Endothelial cell (in vitro differentiated cells): ENCODE data around the gene COL25A1. TPM values are rescaled to one million over a fixed set of nuclear protein-coding genes. Genes with fewer than 3 reads are reported as not detected.
A peak's percentile ranks its signal among the peaks of the same experiment; 100 is the strongest.

Experiments used
- DNase-seq: peaks from one replicate; pipeline ENCODE4 v3.0.0; 2021; ENCODE audit warnings: low spot score
- H3K27ac Mint-ChIP-seq: one replicate; pipeline ENCODE4 v1.8.0; 2021; ENCODE audit warnings: mixed read lengths, inconsistent platforms; ENCODE audit not compliant: unreplicated experiment
- H3K27me3 Mint-ChIP-seq: one replicate; pipeline ENCODE4 v1.8.0; 2021; ENCODE audit warnings: mild to moderate bottlenecking, moderate library complexity, mixed read lengths, inconsistent platforms; ENCODE audit not compliant: unreplicated experiment
- H3K36me3 Mint-ChIP-seq: one replicate; pipeline ENCODE4 v1.8.0; 2021; ENCODE audit warnings: mild to moderate bottlenecking, low read depth, mixed read lengths, inconsistent platforms; ENCODE audit not compliant: unreplicated experiment
- H3K4me1 Mint-ChIP-seq: one replicate; pipeline ENCODE4 v1.8.0; 2021; ENCODE audit warnings: mild to moderate bottlenecking, mixed read lengths, inconsistent platforms; ENCODE audit not compliant: unreplicated experiment
- H3K4me3 Mint-ChIP-seq: one replicate; pipeline ENCODE4 v1.8.0; 2021; ENCODE audit warnings: mild to moderate bottlenecking, mixed read lengths, inconsistent platforms; ENCODE audit not compliant: unreplicated experiment
- H3K9me3 Mint-ChIP-seq: one replicate; pipeline ENCODE4 v1.8.0; 2021; ENCODE audit warnings: mixed read lengths, inconsistent platforms; ENCODE audit not compliant: unreplicated experiment
- total RNA-seq: library from RNA; stranded (reverse); fragmentation: NEBNext Ultra II Directional; extraction: Animal tissue kit (Norgen Biotek cat#: 25700); gene quantifications from one replicate; pipeline ENCODE4 v1.2.1, GENCODE V29; 2021; ENCODE audit not compliant: unreplicated experiment
- TF ChIP-seq, protein P1 (sequence below): fragments of 200-600 bp; sonication (generic); IDR thresholded peaks from one replicate; pipeline ENCODE4 v1.5.0; 2021; ENCODE audit warnings: antibody characterized with exemption; ENCODE audit not compliant: unreplicated experiment

COL25A1 gene
- total RNA-seq, 1 donor from 2014 or later, result 22.7 TPM

DNA sequence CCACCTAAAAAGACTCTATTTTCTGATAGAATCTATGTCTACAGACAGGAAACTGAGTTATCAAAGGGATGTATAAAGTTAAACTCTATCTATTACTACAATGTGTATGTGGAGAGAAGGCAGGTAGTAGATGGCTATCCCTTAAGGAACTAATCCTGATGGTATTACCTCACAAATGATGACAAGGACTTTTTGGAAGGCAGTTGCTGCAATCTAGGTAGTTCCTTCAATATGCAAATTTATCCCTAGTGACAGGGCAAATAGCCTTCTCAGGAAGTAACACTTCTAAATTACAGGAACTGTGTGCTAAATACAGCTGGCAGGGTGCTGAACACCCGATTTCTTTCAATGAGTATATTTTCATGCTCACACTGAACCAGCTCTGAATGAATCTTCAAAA is 177.4 kb downstream of the COL25A1 start:
- no peak for DNase-seq
- TF ChIP-seq, protein P1, sequence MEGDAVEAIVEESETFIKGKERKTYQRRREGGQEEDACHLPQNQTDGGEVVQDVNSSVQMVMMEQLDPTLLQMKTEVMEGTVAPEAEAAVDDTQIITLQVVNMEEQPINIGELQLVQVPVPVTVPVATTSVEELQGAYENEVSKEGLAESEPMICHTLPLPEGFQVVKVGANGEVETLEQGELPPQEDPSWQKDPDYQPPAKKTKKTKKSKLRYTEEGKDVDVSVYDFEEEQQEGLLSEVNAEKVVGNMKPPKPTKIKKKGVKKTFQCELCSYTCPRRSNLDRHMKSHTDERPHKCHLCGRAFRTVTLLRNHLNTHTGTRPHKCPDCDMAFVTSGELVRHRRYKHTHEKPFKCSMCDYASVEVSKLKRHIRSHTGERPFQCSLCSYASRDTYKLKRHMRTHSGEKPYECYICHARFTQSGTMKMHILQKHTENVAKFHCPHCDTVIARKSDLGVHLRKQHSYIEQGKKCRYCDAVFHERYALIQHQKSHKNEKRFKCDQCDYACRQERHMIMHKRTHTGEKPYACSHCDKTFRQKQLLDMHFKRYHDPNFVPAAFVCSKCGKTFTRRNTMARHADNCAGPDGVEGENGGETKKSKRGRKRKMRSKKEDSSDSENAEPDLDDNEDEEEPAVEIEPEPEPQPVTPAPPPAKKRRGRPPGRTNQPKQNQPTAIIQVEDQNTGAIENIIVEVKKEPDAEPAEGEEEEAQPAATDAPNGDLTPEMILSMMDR, result no peak
- H3K4me3 Mint-ChIP-seq, result no peak overlapping the region
- peaks cover 31% of the 10 kb centered on the region for H3K4me1 Mint-ChIP-seq
- H3K9me3 Mint-ChIP-seq, result no peaks in the 10 kb centered on the region
- H3K27me3 Mint-ChIP-seq, result peaks cover 2% of the 10 kb centered on the region
- H3K36me3 Mint-ChIP-seq, result no peaks in the 10 kb centered on the region
- peak overlapping the region; percentile 28 for H3K27ac Mint-ChIP-seq

DNA sequence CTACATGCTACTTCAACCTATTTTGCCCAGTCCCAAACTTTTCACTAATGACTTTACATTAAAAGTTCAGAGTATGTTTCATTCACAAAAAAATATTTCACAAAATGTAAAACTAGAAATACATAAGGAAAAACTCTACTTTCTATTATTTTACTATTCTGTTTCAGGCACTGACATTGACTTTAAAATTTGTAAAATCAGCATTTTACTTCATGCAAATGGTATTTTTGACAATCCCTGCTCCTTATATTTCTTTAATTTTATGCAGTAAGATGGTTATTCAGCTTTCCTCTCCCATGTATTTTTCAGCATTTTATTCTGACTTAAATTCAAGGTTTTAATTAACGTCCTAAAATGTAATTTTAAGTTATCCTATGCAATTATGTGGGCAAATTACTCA is 178.5 kb downstream of the COL25A1 start:
- H3K9me3 Mint-ChIP-seq, result no peaks in the 10 kb centered on the region
- peaks cover 2% of the 10 kb centered on the region for H3K27me3 Mint-ChIP-seq
- H3K4me1 Mint-ChIP-seq, result peaks cover 31% of the 10 kb centered on the region
- H3K36me3 Mint-ChIP-seq, result no peaks in the 10 kb centered on the region
- TF ChIP-seq, protein P1, result no peak
- no peak overlapping the region for H3K27ac Mint-ChIP-seq
- no peak overlapping the region for H3K4me3 Mint-ChIP-seq
- DNase-seq, result no peak

DNA sequence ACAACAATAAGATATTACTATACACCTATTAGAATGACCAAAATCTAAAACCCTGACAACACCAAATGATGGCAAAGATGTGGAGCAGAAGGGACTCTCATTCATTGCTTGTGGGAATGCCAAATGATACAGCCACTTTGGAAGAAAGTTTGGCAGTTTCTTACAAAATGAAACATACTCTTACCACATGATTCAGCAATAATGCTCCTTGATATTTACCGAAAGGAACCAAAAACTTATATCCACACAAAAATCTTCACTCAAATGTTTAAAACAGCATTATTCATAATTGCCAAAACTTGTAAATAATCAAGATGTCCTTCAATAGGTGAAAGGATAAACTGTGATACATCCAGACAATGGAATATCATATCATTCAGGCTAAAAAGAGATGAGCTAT is 180.9 kb downstream of the COL25A1 start:
- Mint-ChIP-seq H3K4me1 (peaks cover 13% of the 10 kb centered on the region), H3K27me3 (peaks cover 2% of the 10 kb centered on the region), H3K27ac (no peak overlapping the region), H3K4me3 (no peak overlapping the region), H3K9me3 (no peaks in the 10 kb centered on the region), H3K36me3 (no peaks in the 10 kb centered on the region)
- DNase-seq, result no peak
- TF ChIP-seq, protein P1, result no peak

DNA sequence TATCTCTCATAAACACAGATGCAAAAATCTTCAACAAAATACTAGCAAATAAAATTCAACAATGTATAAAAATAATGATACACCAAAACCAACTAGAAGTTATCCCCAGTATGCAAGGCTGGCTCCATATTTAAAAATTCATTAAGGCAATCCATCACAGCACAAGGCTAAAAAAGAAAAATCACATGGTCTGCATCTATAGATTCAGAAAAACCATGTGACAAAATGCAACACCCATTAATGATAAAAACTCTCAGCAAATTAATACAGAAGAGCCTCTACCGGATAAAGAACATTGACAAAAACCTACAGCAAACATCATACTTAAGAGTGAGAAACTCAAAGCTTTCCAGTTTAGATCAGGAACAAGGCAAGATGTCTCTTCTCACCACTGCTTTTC is 182.6 kb downstream of the COL25A1 start:
- Mint-ChIP-seq H3K27me3 (peaks cover 2% of the 10 kb centered on the region), H3K9me3 (no peaks in the 10 kb centered on the region), H3K27ac (no peak overlapping the region), H3K36me3 (no peaks in the 10 kb centered on the region), H3K4me1 (peaks cover 6% of the 10 kb centered on the region), H3K4me3 (no peak overlapping the region)
- TF ChIP-seq, protein P1, result no peak
- no peak for DNase-seq

DNA sequence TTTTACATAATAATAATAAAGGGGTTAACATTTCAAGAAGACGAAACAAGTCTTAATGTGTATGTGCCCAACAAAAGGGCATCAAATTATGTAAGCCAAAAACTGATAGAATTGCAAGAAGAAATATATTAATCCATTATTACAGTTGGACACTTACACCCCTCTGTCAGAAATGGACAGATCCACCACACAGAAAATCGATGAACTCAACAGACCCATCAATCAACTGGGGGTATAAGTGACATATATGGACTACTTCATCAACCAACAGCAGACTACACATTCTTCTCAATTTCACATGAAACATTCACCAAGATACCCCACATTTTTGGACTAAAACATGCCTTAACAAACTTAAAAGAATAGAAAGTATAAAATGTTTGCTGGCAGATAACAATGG is 183.8 kb downstream of the COL25A1 start:
- TF ChIP-seq, protein P1, result no peak
- no peaks in the 10 kb centered on the region for H3K9me3 Mint-ChIP-seq
- no peak overlapping the region for H3K4me3 Mint-ChIP-seq
- H3K36me3 Mint-ChIP-seq, result no peaks in the 10 kb centered on the region
- no peak overlapping the region for H3K27ac Mint-ChIP-seq
- H3K4me1 Mint-ChIP-seq, result peaks cover 4% of the 10 kb centered on the region
- peaks cover 2% of the 10 kb centered on the region for H3K27me3 Mint-ChIP-seq
- no peak for DNase-seq
